ENCODE results near the gene FOXG1.

Gene FOXG1

GRCh38 chr14:28762303-28762954, 4.2 kb upstream of the FOXG1 start:
- DNase-seq, result no peak

- no peak for DNase-seq
Measured at GRCh38 chr14:28762955-28763326, 3.6 kb upstream of the FOXG1 start.

DNA sequence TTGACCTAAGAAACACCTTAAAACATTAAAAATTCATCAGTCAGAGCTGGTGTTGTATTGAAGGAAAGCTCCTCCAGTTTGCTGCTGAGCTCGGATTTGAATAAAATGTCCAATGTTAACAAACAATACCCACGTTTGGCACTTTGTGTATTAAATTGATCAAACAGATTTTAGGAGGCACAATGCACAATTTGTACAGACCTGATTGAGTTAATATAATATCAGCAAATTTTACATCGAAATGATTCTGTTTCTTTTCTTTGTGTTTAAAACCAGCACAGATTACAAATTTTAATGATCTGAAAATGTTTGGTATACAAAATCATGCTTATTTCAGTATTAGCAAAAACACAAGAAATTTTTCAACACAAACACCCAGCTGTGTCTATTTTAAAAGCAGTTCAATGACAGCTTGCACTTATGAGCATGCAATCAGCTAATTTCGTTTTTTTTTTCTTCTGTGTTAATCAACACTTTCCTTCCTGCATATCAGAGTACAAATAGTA, 2.8 kb upstream of the FOXG1 start:
- no peak for DNase-seq

DNA sequence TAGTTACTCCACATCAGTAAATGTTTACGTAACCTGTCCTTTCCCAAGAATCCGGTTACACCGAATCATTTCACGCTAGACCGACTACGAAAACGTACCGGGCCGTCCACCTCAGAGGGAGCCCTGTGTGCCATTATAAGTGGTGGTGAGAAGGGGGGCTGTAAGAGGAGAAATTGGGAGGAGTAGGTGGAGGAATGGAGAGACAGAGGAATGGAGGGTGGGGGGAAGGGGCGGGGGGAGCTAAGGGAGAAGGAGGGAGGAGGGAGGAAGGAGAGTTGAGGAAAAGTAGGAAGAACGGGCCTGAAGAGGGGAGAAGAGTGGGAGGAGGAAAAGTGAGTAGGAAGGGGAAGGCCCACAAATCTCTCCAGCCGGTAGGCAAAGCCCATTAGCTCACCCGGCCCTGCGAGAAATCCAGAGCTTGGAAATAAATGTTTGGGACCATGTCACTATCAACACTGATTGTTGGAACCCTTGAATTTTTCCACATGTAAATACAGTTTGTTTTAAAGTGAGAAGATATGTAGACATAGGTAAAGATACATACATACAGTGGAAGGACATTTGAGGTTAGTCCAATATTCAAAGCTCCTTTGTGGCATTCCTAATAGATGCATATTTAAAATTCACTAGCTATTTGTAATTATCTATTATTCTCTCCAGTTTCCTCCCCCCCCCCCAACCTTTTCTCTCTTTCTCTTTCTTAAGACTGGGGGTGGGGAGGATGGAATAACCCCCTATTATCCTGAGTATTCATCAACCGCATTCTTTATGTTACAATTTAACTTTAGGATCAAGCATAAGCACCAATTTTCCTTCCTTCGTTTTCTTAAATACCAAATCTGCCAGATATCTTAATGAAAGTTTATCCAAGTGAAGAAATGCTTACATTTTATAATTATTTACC, 2.1 kb upstream of the FOXG1 start:
- peak; percentile 56 for DNase-seq

DNA sequence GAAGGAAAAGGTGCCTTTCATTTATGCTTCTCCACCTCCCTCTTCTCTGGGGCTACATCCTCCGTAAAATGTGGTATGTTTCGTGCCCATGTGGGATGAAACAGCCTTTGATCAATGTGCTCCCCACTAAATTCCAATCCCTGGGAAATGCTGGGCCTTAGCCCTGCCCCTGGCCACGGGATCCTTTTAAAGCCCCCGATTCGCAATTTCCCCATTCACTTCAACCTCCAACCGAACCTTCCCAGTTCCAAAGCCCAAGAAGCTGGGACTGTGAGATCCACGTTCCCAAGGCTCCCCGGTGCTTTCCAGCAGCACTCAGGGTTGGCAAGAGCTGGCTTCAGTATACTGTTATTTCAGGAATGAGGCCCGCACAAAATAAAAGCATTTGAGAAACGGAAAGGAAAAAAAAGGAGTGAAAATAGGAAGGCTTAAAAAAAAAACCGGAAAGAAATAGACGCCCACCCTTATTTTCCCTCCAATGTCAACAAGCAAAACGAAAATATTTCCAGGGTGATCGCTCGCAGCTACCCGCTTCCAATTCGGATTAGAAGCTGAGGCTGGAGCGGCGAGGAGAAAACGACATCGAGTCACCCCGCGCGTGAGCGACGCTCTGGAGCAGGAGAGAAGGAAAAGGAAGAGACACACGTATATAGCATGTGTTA, 1.3 kb upstream of the FOXG1 start:
- no peak for DNase-seq

- DNase-seq, result no peak
Measured at GRCh38 chr14:28765831-28766468, 637 bp upstream of the FOXG1 start.

GRCh38 chr14:28767030-28767852, 654 bp downstream of the FOXG1 start:
- no peak for DNase-seq

DNA sequence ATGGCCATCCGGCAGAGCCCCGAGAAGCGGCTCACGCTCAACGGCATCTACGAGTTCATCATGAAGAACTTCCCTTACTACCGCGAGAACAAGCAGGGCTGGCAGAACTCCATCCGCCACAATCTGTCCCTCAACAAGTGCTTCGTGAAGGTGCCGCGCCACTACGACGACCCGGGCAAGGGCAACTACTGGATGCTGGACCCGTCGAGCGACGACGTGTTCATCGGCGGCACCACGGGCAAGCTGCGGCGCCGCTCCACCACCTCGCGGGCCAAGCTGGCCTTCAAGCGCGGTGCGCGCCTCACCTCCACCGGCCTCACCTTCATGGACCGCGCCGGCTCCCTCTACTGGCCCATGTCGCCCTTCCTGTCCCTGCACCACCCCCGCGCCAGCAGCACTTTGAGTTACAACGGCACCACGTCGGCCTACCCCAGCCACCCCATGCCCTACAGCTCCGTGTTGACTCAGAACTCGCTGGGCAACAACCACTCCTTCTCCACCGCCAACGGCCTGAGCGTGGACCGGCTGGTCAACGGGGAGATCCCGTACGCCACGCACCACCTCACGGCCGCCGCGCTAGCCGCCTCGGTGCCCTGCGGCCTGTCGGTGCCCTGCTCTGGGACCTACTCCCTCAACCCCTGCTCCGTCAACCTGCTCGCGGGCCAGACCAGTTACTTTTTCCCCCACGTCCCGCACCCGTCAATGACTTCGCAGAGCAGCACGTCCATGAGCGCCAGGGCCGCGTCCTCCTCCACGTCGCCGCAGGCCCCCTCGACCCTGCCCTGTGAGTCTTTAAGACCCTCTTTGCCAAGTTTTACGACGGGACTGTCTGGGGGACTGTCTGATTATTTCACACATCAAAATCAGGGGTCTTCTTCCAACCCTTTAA, 1.5 kb downstream of the FOXG1 start:
- peak; percentile 61 for DNase-seq

DNA sequence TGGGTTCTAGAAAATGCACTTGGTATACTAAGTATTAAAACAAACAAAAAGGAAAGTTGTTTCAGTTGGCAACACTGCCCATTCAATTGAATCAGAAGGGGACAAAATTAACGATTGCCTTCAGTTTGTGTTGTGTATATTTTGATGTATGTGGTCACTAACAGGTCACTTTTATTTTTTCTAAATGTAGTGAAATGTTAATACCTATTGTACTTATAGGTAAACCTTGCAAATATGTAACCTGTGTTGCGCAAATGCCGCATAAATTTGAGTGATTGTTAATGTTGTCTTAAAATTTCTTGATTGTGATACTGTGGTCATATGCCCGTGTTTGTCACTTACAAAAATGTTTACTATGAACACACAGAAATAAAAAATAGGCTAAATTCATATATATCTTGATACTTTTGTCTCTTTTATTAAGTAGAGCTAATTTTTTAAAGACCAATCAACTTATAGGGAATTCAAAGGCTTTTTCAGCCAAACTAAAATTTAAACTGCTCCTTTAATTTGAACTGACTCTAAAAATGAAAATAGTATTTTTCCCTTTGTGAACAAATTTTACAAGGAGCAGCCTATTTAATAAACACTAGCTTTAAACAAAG, 2.8 kb downstream of the FOXG1 start:
- DNase-seq, result no peak

DNA sequence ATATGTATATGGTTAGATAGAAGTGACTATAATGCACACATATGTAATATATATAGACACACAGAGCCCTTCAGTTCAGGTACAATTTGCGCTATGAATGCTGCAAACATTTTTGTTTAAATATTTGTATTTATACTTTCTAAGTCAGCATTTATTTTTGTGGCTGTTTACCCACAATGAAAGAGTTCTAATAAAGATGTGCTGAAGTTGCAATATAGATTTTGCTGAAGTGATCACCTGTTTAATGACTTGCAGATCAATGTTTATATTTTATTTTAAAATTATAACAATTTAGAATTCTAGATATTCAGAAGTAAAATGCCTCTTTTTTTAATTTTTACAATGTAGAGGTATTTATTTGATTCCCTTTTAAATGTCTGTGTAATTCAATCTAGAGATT, 3.5 kb downstream of the FOXG1 start:
- DNase-seq, result no peak

DNA sequence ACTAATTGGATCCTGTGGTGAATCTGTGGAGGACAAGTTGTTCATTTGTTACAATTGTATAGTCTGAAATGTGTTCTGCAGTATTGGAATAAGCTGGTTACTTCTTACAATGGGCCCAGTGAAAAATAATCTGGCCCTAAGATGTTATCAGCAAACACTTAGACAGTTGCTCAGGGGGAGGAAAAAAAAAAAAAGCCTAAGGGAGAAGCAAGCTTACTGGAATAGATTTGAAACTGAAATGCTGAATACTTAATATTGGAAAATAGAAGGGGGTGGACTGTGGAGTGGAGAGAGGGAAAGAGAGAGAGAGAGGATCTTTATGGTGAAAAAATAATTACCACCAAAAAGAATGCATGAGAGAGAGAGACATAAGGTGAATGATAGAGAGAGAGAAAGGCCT, 4.0 kb downstream of the FOXG1 start:
- peak; percentile 30 for DNase-seq

DNA sequence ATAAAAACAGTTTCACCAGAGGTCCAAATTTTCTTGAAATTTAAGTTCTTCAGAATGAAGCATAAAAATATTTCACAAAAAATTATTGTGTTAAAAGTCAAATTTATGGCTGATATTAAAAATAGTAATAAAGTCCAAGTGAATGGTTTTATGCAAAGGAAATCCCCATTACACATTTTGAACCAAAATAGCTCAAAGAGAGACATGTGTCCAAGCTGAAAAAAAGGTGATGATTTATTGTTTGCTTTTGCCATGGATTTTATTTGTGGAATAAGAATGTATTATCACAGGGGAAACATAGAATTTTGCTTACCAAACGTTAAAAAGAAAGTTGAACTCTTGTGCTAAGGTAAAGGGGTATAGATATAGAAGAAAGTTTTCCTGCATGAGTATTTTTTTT, 4.6 kb downstream of the FOXG1 start:
- DNase-seq, result no peak

GRCh38 chr14:28772613-28773012, 6.0 kb downstream of the FOXG1 start:
- peak; percentile 78 for DNase-seq

DNA sequence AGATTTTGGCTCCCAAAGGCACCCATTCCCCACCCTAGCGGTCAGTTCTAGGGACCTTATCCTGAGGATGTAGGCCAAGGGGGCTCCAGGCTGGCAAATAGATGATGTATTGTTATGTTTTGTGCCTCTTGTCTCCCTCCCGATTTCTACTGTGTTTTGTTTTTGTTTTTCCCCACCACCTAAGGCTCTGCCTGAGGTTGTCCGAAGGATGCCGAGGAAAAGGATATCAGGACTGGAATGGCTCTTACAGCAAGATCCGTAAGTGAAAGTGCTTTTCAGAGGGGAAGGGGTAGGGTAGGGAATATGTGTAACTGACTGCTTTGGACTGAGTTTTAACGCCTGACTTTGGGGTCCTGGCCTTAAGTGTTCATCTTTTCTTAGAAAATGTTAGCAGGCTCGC, 6.6 kb downstream of the FOXG1 start:
- DNase-seq, result no peak

DNA sequence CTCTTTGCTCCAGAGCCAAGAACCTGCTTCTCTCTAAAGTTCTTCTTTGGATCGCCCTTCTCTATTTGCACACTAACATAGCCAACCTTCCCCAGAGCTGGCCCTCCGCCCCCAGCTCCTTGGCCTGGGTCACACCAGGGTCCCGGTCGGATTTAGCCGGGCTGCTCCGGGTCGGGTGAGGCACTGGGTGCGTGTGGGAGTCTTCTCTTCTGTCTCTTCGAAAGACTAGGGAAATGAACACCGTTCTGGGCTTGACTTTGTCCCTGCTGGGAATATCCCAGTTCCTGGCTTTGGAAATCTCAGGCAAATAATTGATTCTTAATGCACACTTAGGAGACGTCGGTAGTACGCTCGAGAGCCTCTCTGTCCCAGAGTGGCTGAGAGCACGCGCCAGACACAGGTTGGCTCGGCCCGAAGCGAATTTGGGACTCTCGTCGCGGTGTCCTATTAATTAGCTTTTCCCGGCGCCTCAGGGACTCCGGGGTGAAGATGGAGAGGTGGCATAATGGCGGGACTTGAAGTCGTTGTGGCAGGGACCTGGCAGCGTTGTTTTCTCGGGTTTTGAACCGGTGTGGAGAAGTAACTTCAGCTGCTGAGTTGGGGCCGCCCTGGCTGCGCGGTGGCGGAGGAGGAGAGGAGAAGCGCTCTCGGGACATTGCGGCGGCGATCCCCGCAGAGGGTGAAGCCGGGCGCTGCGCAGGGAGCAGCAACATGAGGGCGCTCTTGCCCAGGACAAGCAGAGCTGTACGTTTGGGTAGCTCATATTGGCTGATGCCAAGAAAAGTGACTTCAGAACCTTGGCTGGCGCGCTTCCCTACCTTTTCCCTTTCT, 7.5 kb downstream of the FOXG1 start:
- peak; percentile 92 for DNase-seq

GRCh38 chr14:28774764-28775735, 8.5 kb downstream of the FOXG1 start:
- DNase-seq, result peak; percentile 62

DNA sequence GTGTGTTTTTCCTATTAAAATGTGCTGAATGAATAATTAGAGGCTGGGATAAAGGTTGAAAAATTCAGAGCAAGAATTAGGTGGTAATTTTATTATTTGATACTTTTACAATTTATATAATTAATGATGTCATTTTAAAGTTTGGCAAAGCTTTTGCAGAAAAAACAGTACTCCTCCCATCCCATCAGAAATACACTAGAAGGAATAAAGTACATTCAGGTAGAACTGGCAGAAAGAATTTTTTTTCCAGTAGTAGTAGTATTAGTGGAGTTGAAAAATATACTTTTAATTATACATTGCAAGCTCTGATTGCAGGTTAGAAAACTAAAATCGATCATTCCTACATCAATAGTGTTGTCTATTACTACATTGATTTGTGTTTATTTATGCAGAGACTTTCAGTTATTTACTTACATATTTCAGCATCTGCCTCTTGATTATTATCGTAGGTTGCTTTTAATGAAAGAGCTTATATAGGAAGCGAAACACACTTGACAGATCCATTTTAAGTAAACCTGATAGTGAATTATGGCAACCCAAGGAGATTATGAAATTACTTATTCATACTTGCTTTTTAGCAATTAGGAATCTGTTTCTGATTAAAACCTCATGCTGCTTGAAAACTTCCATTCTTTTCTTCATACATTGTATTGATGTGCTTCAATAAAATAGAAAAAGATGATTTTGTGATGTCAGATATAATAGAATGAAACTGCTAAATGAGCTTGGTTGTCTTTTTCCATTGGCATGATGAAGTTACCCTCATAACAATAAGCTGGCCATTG, 10.1 kb downstream of the FOXG1 start:
- no peak for DNase-seq
